Liver (tissue), 9 donors: ENCODE results near the gene BRICD5. TPM values are rescaled to one million over a fixed set of nuclear protein-coding genes. Genes with fewer than 3 reads are reported as not detected.

Experiments
- DNase-seq: peaks from one replicate; pipeline ENCODE4 v3.0.0-alpha.2; 2017; ENCODE audit warnings: low spot score
- H3K27ac ChIP-seq, 2 donors: one replicate each; pipeline ENCODE4 v1.7.0; 2013; ENCODE audit warnings: inconsistent platforms in 2 of 2, low read length in 2 of 2, control low read depth in 1 of 2, low read depth in 1 of 2, mild to moderate bottlenecking in 1 of 2
- H3K27me3 ChIP-seq, 4 donors: one replicate each; pipeline versions ENCODE4 v1.6.1 to v1.7.0; 2013; ENCODE audit warnings: low read length in 3 of 4, inconsistent platforms in 1 of 4, mild to moderate bottlenecking in 1 of 4, moderate library complexity in 1 of 4; ENCODE audit not compliant: control insufficient read depth in 4 of 4, insufficient read depth in 4 of 4
- H3K36me3 ChIP-seq, 4 donors: one replicate each; pipeline versions ENCODE4 v1.6.1 to v1.7.0; 2013; ENCODE audit warnings: low read length in 3 of 4, mild to moderate bottlenecking in 3 of 4, low read depth in 1 of 4, moderate library complexity in 1 of 4; ENCODE audit not compliant: control insufficient read depth in 4 of 4, insufficient read depth in 3 of 4
- H3K4me1 ChIP-seq, 4 donors: one replicate each; pipeline versions ENCODE4 v1.6.1 to v1.7.0; 2013; ENCODE audit warnings: low read length in 3 of 4, mild to moderate bottlenecking in 3 of 4, moderate library complexity in 1 of 4; ENCODE audit not compliant: control insufficient read depth in 4 of 4, insufficient read depth in 4 of 4
- H3K4me3 ChIP-seq, 3 donors: one replicate each; pipeline versions ENCODE4 v1.6.1 to v1.7.0; 2013; ENCODE audit warnings: low read length in 3 of 3, control low read depth in 1 of 3, low read depth in 1 of 3, mild to moderate bottlenecking in 1 of 3
- H3K9ac ChIP-seq, 2 donors: one replicate each; pipeline ENCODE4 v1.7.0; 2013; ENCODE audit warnings: low read length in 2 of 2, mild to moderate bottlenecking in 2 of 2, moderate library complexity in 2 of 2, control low read depth in 1 of 2, low read depth in 1 of 2
- H3K9me3 ChIP-seq, 4 donors: one replicate each; pipeline versions ENCODE4 v1.6.1 to v1.7.0; 2013; ENCODE audit warnings: low read length in 3 of 4; ENCODE audit not compliant: control insufficient read depth in 4 of 4
- EGR1 ChIP-seq, 2 donors: IDR thresholded peaks; 2 replicates each; pipeline ENCODE4 v1.6.1; 2016 to 2018; ENCODE audit warnings: antibody characterized with exemption in 2 of 2, low read depth in 2 of 2
- FOXA1 ChIP-seq: IDR thresholded peaks from 2 replicates; pipeline ENCODE4 v1.6.1; 2016; ENCODE audit warnings: antibody characterized with exemption
- FOXA2 ChIP-seq: IDR thresholded peaks from 2 replicates; pipeline ENCODE4 v1.6.1; 2016; ENCODE audit warnings: antibody characterized with exemption
- GABPA ChIP-seq, 2 donors: IDR thresholded peaks in 1 of 2; conservative IDR thresholded peaks in 1 of 2; 2 replicates each; pipeline ENCODE4 v1.6.1; 2016; ENCODE audit warnings: antibody characterized with exemption in 2 of 2, mild to moderate bottlenecking in 1 of 2, moderate library complexity in 1 of 2
- HNF4A ChIP-seq, 2 donors: conservative IDR thresholded peaks; 2 replicates each; pipeline ENCODE4 v1.6.1; 2016; ENCODE audit warnings: antibody characterized with exemption in 2 of 2, mild to moderate bottlenecking in 2 of 2
- HNF4G ChIP-seq: IDR thresholded peaks from 2 replicates; pipeline ENCODE4 v1.6.1; 2016; ENCODE audit warnings: antibody characterized with exemption
- JUND ChIP-seq, 2 donors: IDR thresholded peaks; 2 replicates each; pipeline ENCODE4 v1.6.1; 2016; ENCODE audit warnings: antibody characterized with exemption in 2 of 2
- NR2F2 ChIP-seq: IDR thresholded peaks from 2 replicates; pipeline ENCODE4 v1.6.1; 2016; ENCODE audit warnings: antibody characterized with exemption
- RAD21 ChIP-seq, 2 donors: IDR thresholded peaks; 2 replicates each; pipeline ENCODE4 v1.6.1; 2016; ENCODE audit warnings: antibody characterized with exemption in 2 of 2, mild to moderate bottlenecking in 2 of 2
- RXRA ChIP-seq, 2 donors: IDR thresholded peaks; 2 replicates each; pipeline ENCODE4 v1.6.1; 2017 to 2018; ENCODE audit warnings: antibody characterized with exemption in 2 of 2, mild to moderate bottlenecking in 1 of 2
- SP1 ChIP-seq: IDR thresholded peaks from 2 replicates; pipeline ENCODE4 v1.6.1; 2018; ENCODE audit warnings: antibody characterized with exemption, mild to moderate bottlenecking
- TAF1 ChIP-seq: conservative IDR thresholded peaks from 2 replicates; pipeline ENCODE4 v1.6.1; 2016; ENCODE audit warnings: antibody characterized with exemption, mild to moderate bottlenecking
- YY1 ChIP-seq: IDR thresholded peaks from 2 replicates; pipeline ENCODE4 v1.6.1; 2016; ENCODE audit warnings: antibody characterized with exemption, mild to moderate bottlenecking
- WGBS: extraction: QIAGEN DNeasy Blood & Tissue Kit; methylation state at CpG from one replicate; pipeline ENCODE4 v1.1.7; 2013; 5-methylcytosine and 5-hydroxymethylcytosine counted together
- polyA plus RNA-seq, 2 donors: library from polyadenylated mRNA; stranded (reverse) in 1 of 2; unstranded in 1 of 2; fragments of 200-250 nt in 1 of 2; fragments of >200 nt in 1 of 2; fragmentation: Nextera tagmentation in 1 of 2; extraction: Ambion mirVana in 1 of 2; gene quantifications; one replicate each; pipeline versions ENCODE4 v1.2.1 to v1.2.3, GENCODE V29; 2013 to 2015
- total RNA-seq, 2 donors: library from RNA; depleted of rRNA; stranded (reverse); fragments of >200 nt; gene quantifications; one replicate each; pipeline ENCODE4 v1.2.3, GENCODE V29; 2014
- TF ChIP-seq, protein P1 (sequence below): IDR thresholded peaks from 2 replicates; pipeline ENCODE4 v1.6.1; 2016; ENCODE audit warnings: antibody characterized with exemption
- TF ChIP-seq, protein P2 (sequence below): IDR thresholded peaks from 2 replicates; pipeline ENCODE4 v1.6.1; 2016; ENCODE audit warnings: antibody characterized with exemption
- TF ChIP-seq, protein P3 (sequence below): IDR thresholded peaks from 2 replicates; pipeline ENCODE4 v1.6.1; 2016; ENCODE audit warnings: antibody characterized with exemption
- TF ChIP-seq, protein P4 (sequence below): IDR thresholded peaks from 2 replicates; pipeline ENCODE4 v1.6.1; 2016; ENCODE audit warnings: antibody characterized with exemption, mild to moderate bottlenecking
- TF ChIP-seq, protein P5 (sequence below): fragments of 150-350 bp; IDR thresholded peaks from 2 replicates; pipeline ENCODE4 v1.5.1; 2017; ENCODE audit warnings: improper control_type of control experiment, low read depth, low read length; ENCODE audit not compliant: missing input control
- donor health status: healthy.
- donor health status: healthy.
- donor health status: healthy.
- donor health status: healthy.
- donor health status: healthy.

Gene BRICD5
- total and polyA plus RNA-seq, 4 donors, result 0.26 to 1.9 (median 1.4) TPM

DNA sequence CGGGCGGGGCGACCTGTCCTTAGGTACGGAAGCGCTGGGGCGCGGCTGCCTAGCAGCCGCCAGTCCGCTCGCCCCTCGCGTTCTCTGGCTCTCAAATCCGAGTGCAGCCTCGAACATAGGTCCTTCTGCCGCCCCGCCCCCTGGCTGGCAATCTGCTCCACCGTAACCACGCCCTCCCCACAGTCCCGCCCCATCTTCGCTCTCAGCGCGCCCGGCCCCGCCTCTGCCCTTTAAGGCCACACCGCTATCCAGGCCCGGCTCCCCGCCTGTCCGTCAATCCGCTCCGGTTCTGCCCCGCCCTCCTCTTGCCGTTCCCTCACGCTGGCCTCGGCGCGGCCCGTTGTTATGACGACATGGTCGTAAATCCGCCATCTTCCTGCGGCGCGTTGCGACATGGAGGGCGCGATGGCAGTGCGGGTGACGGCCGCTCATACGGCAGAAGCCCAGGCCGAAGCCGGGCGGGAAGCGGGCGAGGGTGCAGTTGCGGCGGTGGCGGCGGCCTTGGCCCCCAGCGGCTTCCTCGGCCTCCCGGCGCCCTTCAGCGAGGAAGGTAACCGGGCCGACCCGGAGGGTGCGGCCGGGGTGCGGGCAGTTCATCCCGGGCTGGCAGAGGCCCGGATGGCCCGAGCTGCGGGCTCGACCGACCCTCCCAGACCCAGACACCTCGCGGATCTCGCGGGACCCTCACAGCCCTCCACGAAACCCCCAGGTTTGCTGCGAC, 12.7 kb upstream of the BRICD5 start, which contains the start of gene E4F1:
Gene E4F1 (plus strand): TSS at position 371 of the 721 bp plus-strand sequence. CDS start 23 bp downstream, at position 394.
- H3K9ac ChIP-seq, result peak within 1 kb of the TSS; percentile 65 to 92
- H3K4me3 ChIP-seq, result peak within 1 kb of the TSS; percentile 67 to 81 (median 72)
- no peaks in the 10 kb centered on the region for H3K27me3 ChIP-seq
- H3K36me3 ChIP-seq, result peaks cover 0 to 4% (median 0%) of the 10 kb centered on the region in 4 donors
- TF ChIP-seq, protein P1, sequence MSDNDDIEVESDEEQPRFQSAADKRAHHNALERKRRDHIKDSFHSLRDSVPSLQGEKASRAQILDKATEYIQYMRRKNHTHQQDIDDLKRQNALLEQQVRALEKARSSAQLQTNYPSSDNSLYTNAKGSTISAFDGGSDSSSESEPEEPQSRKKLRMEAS, result no peak
- TF ChIP-seq HNF4G (no peak), TAF1 (no peak), YY1 (peak; percentile 99), NR2F2 (no peak), RXRA (IDR thresholded peaks at IDR 0.05) (peak; percentile 42), JUND (IDR thresholded peaks at IDR 0.05) (peak in 1 of 2 donors; percentile 14), HNF4A (conservative IDR thresholded peaks at IDR 0.05) (peak in 1 of 2 donors; percentile 42), RAD21 (IDR thresholded peaks at IDR 0.05) (no peak), GABPA (IDR thresholded peaks at IDR 0.05 in 1 of 2, conservative IDR thresholded peaks at IDR 0.05 in 1 of 2) (peak in 1 of 2 donors; percentile 77), EGR1 (IDR thresholded peaks at IDR 0.05; ENCODE audit: low read depth in 2 of 2) (no peak), FOXA1 (peak; percentile 74), FOXA2 (no peak), SP1 (peak; percentile 88)
- TF ChIP-seq, protein P2, sequence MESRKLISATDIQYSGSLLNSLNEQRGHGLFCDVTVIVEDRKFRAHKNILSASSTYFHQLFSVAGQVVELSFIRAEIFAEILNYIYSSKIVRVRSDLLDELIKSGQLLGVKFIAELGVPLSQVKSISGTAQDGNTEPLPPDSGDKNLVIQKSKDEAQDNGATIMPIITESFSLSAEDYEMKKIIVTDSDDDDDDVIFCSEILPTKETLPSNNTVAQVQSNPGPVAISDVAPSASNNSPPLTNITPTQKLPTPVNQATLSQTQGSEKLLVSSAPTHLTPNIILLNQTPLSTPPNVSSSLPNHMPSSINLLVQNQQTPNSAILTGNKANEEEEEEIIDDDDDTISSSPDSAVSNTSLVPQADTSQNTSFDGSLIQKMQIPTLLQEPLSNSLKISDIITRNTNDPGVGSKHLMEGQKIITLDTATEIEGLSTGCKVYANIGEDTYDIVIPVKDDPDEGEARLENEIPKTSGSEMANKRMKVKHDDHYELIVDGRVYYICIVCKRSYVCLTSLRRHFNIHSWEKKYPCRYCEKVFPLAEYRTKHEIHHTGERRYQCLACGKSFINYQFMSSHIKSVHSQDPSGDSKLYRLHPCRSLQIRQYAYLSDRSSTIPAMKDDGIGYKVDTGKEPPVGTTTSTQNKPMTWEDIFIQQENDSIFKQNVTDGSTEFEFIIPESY, result no peak
- TF ChIP-seq, protein P3, sequence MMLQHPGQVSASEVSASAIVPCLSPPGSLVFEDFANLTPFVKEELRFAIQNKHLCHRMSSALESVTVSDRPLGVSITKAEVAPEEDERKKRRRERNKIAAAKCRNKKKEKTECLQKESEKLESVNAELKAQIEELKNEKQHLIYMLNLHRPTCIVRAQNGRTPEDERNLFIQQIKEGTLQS, result no peak
- TF ChIP-seq, protein P4, sequence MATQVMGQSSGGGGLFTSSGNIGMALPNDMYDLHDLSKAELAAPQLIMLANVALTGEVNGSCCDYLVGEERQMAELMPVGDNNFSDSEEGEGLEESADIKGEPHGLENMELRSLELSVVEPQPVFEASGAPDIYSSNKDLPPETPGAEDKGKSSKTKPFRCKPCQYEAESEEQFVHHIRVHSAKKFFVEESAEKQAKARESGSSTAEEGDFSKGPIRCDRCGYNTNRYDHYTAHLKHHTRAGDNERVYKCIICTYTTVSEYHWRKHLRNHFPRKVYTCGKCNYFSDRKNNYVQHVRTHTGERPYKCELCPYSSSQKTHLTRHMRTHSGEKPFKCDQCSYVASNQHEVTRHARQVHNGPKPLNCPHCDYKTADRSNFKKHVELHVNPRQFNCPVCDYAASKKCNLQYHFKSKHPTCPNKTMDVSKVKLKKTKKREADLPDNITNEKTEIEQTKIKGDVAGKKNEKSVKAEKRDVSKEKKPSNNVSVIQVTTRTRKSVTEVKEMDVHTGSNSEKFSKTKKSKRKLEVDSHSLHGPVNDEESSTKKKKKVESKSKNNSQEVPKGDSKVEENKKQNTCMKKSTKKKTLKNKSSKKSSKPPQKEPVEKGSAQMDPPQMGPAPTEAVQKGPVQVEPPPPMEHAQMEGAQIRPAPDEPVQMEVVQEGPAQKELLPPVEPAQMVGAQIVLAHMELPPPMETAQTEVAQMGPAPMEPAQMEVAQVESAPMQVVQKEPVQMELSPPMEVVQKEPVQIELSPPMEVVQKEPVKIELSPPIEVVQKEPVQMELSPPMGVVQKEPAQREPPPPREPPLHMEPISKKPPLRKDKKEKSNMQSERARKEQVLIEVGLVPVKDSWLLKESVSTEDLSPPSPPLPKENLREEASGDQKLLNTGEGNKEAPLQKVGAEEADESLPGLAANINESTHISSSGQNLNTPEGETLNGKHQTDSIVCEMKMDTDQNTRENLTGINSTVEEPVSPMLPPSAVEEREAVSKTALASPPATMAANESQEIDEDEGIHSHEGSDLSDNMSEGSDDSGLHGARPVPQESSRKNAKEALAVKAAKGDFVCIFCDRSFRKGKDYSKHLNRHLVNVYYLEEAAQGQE, result peak; percentile 45
- TF ChIP-seq, protein P5, sequence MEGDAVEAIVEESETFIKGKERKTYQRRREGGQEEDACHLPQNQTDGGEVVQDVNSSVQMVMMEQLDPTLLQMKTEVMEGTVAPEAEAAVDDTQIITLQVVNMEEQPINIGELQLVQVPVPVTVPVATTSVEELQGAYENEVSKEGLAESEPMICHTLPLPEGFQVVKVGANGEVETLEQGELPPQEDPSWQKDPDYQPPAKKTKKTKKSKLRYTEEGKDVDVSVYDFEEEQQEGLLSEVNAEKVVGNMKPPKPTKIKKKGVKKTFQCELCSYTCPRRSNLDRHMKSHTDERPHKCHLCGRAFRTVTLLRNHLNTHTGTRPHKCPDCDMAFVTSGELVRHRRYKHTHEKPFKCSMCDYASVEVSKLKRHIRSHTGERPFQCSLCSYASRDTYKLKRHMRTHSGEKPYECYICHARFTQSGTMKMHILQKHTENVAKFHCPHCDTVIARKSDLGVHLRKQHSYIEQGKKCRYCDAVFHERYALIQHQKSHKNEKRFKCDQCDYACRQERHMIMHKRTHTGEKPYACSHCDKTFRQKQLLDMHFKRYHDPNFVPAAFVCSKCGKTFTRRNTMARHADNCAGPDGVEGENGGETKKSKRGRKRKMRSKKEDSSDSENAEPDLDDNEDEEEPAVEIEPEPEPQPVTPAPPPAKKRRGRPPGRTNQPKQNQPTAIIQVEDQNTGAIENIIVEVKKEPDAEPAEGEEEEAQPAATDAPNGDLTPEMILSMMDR, result no peak
- H3K27ac ChIP-seq, result peak within 1 kb of the TSS; percentile 65 to 76
- H3K9me3 ChIP-seq, result no peaks in the 10 kb centered on the region
- peaks cover 10 to 33% (median 27%) of the 10 kb centered on the region in 4 donors for H3K4me1 ChIP-seq
- DNase-seq, result peak; percentile 99
- under 1% methylated on average over 82 of the region's 82 CpGs for WGBS
